22Rv1 (cell line): ENCODE measurements around the gene OPRD1.

Experiments
- ZFX ChIP-seq: fragments of 450-650 bp; IDR thresholded peaks from 2 replicates; pipeline ENCODE4 v1.6.1; 2017; ENCODE audit warnings: antibody characterized with exemption, borderline replicate concordance
- TF ChIP-seq, protein P1 (sequence below): fragments of 450-650 bp; IDR thresholded peaks from 2 replicates; pipeline ENCODE4 v1.5.1; 2017; ENCODE audit warnings: mild to moderate bottlenecking

GRCh38 chr1:28840928-28841544 lies 29.1 kb downstream of the OPRD1 start:
- TF ChIP-seq, protein P1, sequence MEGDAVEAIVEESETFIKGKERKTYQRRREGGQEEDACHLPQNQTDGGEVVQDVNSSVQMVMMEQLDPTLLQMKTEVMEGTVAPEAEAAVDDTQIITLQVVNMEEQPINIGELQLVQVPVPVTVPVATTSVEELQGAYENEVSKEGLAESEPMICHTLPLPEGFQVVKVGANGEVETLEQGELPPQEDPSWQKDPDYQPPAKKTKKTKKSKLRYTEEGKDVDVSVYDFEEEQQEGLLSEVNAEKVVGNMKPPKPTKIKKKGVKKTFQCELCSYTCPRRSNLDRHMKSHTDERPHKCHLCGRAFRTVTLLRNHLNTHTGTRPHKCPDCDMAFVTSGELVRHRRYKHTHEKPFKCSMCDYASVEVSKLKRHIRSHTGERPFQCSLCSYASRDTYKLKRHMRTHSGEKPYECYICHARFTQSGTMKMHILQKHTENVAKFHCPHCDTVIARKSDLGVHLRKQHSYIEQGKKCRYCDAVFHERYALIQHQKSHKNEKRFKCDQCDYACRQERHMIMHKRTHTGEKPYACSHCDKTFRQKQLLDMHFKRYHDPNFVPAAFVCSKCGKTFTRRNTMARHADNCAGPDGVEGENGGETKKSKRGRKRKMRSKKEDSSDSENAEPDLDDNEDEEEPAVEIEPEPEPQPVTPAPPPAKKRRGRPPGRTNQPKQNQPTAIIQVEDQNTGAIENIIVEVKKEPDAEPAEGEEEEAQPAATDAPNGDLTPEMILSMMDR = 0 out of 2 replicates have a peak, but pooled peaks have one; percentile 5
- TF ChIP-seq ZFX = no peak
